ENCODE data around the gene AGAP5. TPM values are rescaled to one million over a fixed set of nuclear protein-coding genes. Genes with fewer than 3 reads are reported as not detected.
"Not testable (repeated sequence)": the region's sequence is repeated elsewhere in the genome, so short reads cannot be mapped to it uniquely, and the experiment has no call there.

The AGAP5 gene
- total RNA-seq, 2 experiments from 2014 or later, result 8.1 to 9.3 TPM

DNA sequence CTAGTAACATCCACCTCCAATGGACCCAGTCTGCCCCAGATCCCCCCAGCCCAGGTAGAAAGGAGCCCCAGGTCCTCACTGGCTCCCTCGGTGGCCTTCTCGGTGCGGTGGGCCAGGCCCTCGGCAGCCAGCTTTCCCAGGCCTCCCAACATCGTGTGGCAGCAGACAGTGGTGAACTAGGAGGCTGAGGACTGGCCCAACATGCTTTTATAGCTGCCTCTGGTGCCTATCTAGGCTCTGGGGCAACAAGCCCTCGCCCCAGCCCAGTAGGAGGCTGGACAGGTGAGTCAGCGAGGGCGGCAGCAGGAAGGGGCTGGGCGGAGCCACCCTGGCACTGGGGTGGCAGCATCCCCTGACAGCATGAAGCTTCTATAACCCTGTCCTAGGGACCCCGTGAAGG, 34.3 kb downstream of the AGAP5 start:
- H3K27ac Mint-ChIP-seq; CTCF ChIA-PET; H3K36me3 Mint-ChIP-seq (ENCODE audit: low read depth); H3K9me3 Mint-ChIP-seq; POLR2A ChIA-PET; DNase-seq; H3K27me3 Mint-ChIP-seq; H3K4me1 Mint-ChIP-seq; H3K4me3 Mint-ChIP-seq: not testable (repeated sequence)

GRCh38 chr10:73662705-73663104, 35.2 kb downstream of the AGAP5 start:
- H3K4me1 Mint-ChIP-seq; DNase-seq; POLR2A ChIA-PET; H3K36me3 Mint-ChIP-seq (ENCODE audit: low read depth); H3K27ac Mint-ChIP-seq; CTCF ChIA-PET; H3K9me3 Mint-ChIP-seq; H3K27me3 Mint-ChIP-seq; H3K4me3 Mint-ChIP-seq: not testable (repeated sequence)

- Mint-ChIP-seq H3K4me1 (peaks cover 6% of the 10 kb centered on the region), H3K27ac (no peak within 1 kb of the TSS), H3K36me3 (ENCODE audit: low read depth) (no peaks in the 10 kb centered on the region), H3K9me3 (no peaks in the 10 kb centered on the region), H3K27me3 (peaks cover 4% of the 10 kb centered on the region), H3K4me3 (no peak within 1 kb of the TSS)
- CTCF ChIA-PET, result no interaction called here
- POLR2A ChIA-PET, result no interaction called here
- no peak for DNase-seq
These were observed 42.0 kb downstream of the AGAP5 start, which contains the start of gene SYNPO2L for GRCh38 chr10:73655990-73656298. TSS of gene SYNPO2L (minus strand) at chr10:73656029. CDS start at chr10:73655922, 107 bp downstream.

DNA sequence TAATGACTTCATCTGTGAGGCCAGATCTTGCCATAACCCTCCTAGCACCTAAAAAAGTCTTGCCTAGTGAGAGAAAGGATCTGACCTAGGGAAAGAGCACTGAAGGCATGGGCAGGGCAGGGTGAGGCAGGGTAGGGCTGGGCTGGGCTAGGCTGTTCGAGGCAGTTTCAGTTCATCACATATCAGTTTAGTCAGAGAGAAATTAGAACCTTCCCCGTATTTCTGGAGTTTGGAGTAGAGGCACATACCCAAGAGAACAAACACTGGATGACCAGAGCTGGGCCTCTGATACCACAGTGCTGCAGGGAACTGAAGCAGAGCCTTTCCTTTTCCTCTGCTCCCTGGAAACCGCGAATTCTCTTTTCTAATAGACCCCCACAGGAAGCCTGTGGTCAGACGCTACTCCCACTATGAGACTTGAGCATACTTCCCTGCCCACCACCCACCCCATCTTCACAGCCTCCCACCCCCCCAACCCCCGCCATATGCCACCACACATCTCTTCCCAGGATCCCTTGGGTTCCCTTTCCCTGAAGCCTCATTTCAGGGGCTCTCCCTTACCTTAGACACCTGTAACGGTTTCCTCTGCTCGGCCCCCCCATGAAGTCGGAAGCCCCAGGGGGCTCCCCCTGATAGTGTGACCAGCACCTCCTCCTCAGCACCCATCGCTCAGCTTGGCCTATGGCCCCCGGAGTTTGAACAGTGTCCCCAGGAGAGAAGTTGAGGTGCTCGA, 42.5 kb downstream of the AGAP5 start:
- Mint-ChIP-seq H3K4me1 (peaks cover 6% of the 10 kb centered on the region), H3K9me3 (no peaks in the 10 kb centered on the region), H3K27me3 (peaks cover 4% of the 10 kb centered on the region), H3K27ac (no peak overlapping the region), H3K4me3 (no peak overlapping the region), H3K36me3 (ENCODE audit: low read depth) (no peaks in the 10 kb centered on the region)
- CTCF ChIA-PET, result no interaction called here
- DNase-seq, result no peak
- POLR2A ChIA-PET, result no interaction called here

GRCh38 chr10:73653701-73654100, 44.2 kb downstream of the AGAP5 start:
- ChIA-PET CTCF (no interaction called here), POLR2A (no interaction called here)
- no peak overlapping the region for H3K4me3 Mint-ChIP-seq
- H3K27me3 Mint-ChIP-seq, result peaks cover 8% of the 10 kb centered on the region
- H3K36me3 Mint-ChIP-seq (ENCODE audit: low read depth), result no peaks in the 10 kb centered on the region
- H3K9me3 Mint-ChIP-seq, result no peaks in the 10 kb centered on the region
- peaks cover 6% of the 10 kb centered on the region for H3K4me1 Mint-ChIP-seq
- DNase-seq, result no peak
- no peak overlapping the region for H3K27ac Mint-ChIP-seq

GRCh38 chr10:73653195-73653594, 44.7 kb downstream of the AGAP5 start:
- Mint-ChIP-seq H3K36me3 (ENCODE audit: low read depth) (no peaks in the 10 kb centered on the region), H3K4me3 (no peak overlapping the region), H3K9me3 (no peaks in the 10 kb centered on the region), H3K4me1 (peaks cover 6% of the 10 kb centered on the region), H3K27ac (no peak overlapping the region), H3K27me3 (peaks cover 8% of the 10 kb centered on the region)
- POLR2A ChIA-PET, result no interaction called here
- CTCF ChIA-PET, result no interaction called here
- DNase-seq, result no peak

- no peaks in the 10 kb centered on the region for H3K36me3 Mint-ChIP-seq (ENCODE audit: low read depth)
- no peak for DNase-seq
These were observed 47.2 kb downstream of the AGAP5 start for GRCh38 chr10:73650537-73651331.

GRCh38 chr10:73649876-73650536, 47.9 kb downstream of the AGAP5 start:
- DNase-seq, result no peak
- CTCF ChIA-PET, result interaction anchor here (0.7 kb wide), 1 partner anchor 121 kb away, joined by 3 read pairs; no protein-coding TSS in a partner anchor
- Mint-ChIP-seq H3K27me3 (peaks cover 8% of the 10 kb centered on the region), H3K4me1 (peaks cover 6% of the 10 kb centered on the region), H3K4me3 (no peak overlapping the region), H3K9me3 (no peaks in the 10 kb centered on the region), H3K36me3 (ENCODE audit: low read depth) (no peaks in the 10 kb centered on the region), H3K27ac (no peak overlapping the region)
- POLR2A ChIA-PET, result no interaction called here

More at GRCh38 chr10:73650537-73651331, 47.2 kb downstream of the AGAP5 start:
- Mint-ChIP-seq H3K4me3 (no peak overlapping the region), H3K27me3 (peaks cover 8% of the 10 kb centered on the region), H3K4me1 (peaks cover 6% of the 10 kb centered on the region), H3K27ac (no peak overlapping the region), H3K9me3 (no peaks in the 10 kb centered on the region)
- ChIA-PET CTCF (interaction anchor here (1.0 to 1.6 kb wide), 2 partner anchors 7 to 121 kb away, joined by 3 to 6 read pairs; no protein-coding TSS in a partner anchor), POLR2A (no interaction called here)

DNA sequence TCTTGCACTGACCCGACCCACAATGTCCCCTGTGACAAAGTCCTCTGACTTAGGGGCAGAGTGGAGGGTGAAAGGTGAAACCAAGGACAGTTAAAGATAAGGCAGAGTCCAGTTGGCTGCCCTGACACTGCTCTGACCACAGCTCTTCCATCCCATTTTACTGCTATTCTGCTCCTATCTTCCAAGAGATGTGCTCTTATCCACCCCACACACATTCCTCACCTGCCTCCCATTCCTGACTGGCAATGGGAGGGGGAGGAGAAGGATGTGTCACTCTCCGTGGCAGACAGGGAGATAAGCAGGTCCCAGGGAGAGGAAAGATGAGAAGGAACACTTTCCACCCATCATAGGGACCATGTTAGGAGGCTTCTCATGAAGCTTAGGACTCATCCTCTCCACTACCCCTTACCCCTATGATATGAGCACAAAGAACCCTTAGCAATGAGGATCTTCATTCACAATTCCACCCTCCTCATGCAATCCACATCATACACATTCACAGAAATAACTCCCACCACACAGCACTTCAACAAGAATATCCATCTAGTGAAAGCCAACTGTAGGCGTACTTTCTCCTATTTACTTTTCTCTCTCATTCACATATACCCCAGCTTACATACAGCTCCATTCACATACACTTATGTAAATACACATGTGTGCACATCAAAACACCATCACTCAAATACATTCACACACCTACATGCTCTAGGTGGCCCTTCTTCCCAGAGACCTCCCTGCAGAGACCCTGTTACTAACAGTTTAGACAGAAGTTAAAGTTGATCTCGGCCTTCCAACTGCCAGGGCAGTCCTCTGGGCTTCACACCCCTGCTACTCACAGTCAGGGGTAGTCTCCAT, 48.7 kb downstream of the AGAP5 start:
- peaks cover 8% of the 10 kb centered on the region for H3K27me3 Mint-ChIP-seq
- ChIA-PET CTCF (interaction anchor here (0.7 to 2.6 kb wide), 2 partner anchors 120 kb away, joined by 3 to 7 read pairs; no protein-coding TSS in a partner anchor), POLR2A (no interaction called here)

GRCh38 chr10:73647875-73648651, 49.8 kb downstream of the AGAP5 start:
- Mint-ChIP-seq H3K4me3 (no peak overlapping the region), H3K4me1 (peaks cover 21% of the 10 kb centered on the region), H3K27ac (no peak overlapping the region), H3K36me3 (ENCODE audit: low read depth) (no peaks in the 10 kb centered on the region), H3K27me3 (peaks cover 8% of the 10 kb centered on the region), H3K9me3 (no peaks in the 10 kb centered on the region)
- ChIA-PET CTCF (interaction anchor here (1.3 to 2.6 kb wide), 2 partner anchors 119 to 121 kb away, joined by 3 to 7 read pairs; no protein-coding TSS in a partner anchor), POLR2A (no interaction called here)
- DNase-seq, result no peak

More for the DNA sequence above, 48.7 kb downstream of the AGAP5 start:
- Mint-ChIP-seq H3K4me3 (no peak overlapping the region), H3K4me1 (peaks cover 13% of the 10 kb centered on the region), H3K27ac (no peak overlapping the region), H3K36me3 (ENCODE audit: low read depth) (no peaks in the 10 kb centered on the region), H3K9me3 (no peaks in the 10 kb centered on the region)
- DNase-seq, result no peak

DNA sequence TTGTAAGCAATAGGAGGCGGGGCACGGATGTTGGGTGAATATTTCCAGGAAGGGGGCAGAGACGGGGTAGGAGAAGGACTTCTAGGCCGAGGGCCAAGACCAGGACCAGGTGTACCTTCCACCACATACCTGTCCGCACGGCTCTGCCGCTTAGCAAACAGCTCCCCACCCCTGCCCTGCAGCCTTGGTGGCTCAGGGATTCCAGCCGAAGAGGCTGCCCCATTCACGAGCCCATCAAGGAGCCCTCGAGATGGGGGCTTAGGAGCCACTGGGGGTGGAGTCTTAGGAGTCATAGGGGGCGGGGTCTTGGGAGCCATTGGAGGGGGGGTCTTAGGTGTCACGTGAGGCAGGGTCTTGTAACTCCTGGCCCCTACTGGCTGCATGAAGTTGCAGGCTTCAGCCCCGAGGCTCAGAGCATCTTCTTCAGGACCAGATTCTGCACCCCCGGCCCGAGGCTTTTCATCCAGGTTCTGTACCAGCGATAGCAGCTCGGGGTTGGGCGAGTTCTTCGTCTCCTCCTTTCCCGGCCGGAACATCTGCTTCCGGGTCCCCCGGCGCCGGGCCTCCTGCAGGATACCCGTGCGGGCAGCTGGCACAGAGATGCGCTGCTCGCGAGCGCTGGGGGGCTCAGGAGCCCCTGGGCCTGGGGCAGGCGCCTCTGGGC, 50.6 kb downstream of the AGAP5 start:
- Mint-ChIP-seq H3K36me3 (ENCODE audit: low read depth) (no peaks in the 10 kb centered on the region), H3K9me3 (no peaks in the 10 kb centered on the region), H3K27ac (no peak overlapping the region), H3K4me3 (peak overlapping the region; percentile 44), H3K27me3 (peaks cover 6% of the 10 kb centered on the region), H3K4me1 (peaks cover 21% of the 10 kb centered on the region)
- no peak for DNase-seq
- POLR2A ChIA-PET, result interaction anchor here (1.6 kb wide), 1 partner anchor 21 kb away, joined by 4 read pairs; no protein-coding TSS in a partner anchor
- CTCF ChIA-PET, result interaction anchor here (0.6 to 2.6 kb wide), 3 partner anchors 115 to 121 kb away, joined by 3 to 7 read pairs (median 3); no protein-coding TSS in a partner anchor

Measured in activated CD4-positive, alpha-beta memory T cell treated with anti-CD3 and anti-CD28 coated beads, Interleukin-2, amount 10 ng/mL, durations not matched to agents 7 days and 5 days (primary cell).